Keratinocyte (primary cell): ENCODE results near the gene TTC13.

ENCODE experiments used
- CTCF ChIP-seq, 3 experiments: IDR thresholded peaks in 1 of 3; conservative IDR thresholded peaks in 1 of 3; optimal IDR thresholded peaks in 1 of 3; 2 replicates in 2 of 3; 3 replicates in 1 of 3; pipeline versions ENCODE3 to v1.5.1; 2011; ENCODE audit warnings: low read length in 3 of 3, mild to moderate bottlenecking in 3 of 3, moderate library complexity in 2 of 3, control low read depth in 1 of 3, inconsistent platforms in 1 of 3; ENCODE audit not compliant: insufficient read depth in 2 of 3; ENCODE audit errors: extremely low read depth in 1 of 3
- EZH2 ChIP-seq: IDR thresholded peaks from one replicate; pipeline ENCODE4 v1.6.1; 2012; ENCODE audit warnings: inconsistent platforms, mild to moderate bottlenecking, low read length, moderate library complexity

GRCh38 chr1:231027971-231028370 is 49.3 kb upstream of the TTC13 start:
- TF ChIP-seq EZH2 (no peak), CTCF (optimal IDR thresholded peaks at IDR 0.05 in 1 of 3, IDR thresholded peaks at IDR 0.05 in 1 of 3, conservative IDR thresholded peaks at IDR 0.05 in 1 of 3; ENCODE audit: extremely low read depth in 1 of 3, insufficient read depth in 2 of 3, low read length in 3 of 3) (no peak)
